NT2/D1 (cell line): ENCODE data around the gene CDH8.

Experiments
- DNase-seq: peaks from one replicate; pipeline ENCODE4 v3.0.0-alpha.2; 2011; ENCODE audit warnings: low read depth, low spot score
- H3K27me3 ChIP-seq: 2 replicates; pipeline ENCODE4 v1.6.0; 2011; ENCODE audit warnings: mild to moderate bottlenecking; ENCODE audit not compliant: insufficient read length, insufficient read depth
- H3K36me3 ChIP-seq: 2 replicates; pipeline ENCODE4 v1.6.1; 2011; ENCODE audit warnings: mild to moderate bottlenecking, low read length, mixed read lengths; ENCODE audit not compliant: insufficient read depth, insufficient read length
- H3K4me1 ChIP-seq: 2 replicates; pipeline ENCODE4 v1.5.1; 2011; ENCODE audit not compliant: insufficient read depth, insufficient read length
- H3K4me3 ChIP-seq: 2 replicates; pipeline ENCODE4 v1.5.1; 2011; ENCODE audit warnings: low read depth; ENCODE audit not compliant: insufficient read length
- H3K9ac ChIP-seq: 2 replicates; pipeline ENCODE4 v1.6.0; 2011; ENCODE audit warnings: low read depth; ENCODE audit not compliant: insufficient read length
- H3K9me3 ChIP-seq: 2 replicates; pipeline ENCODE4 v1.5.1; 2011; ENCODE audit warnings: mild to moderate bottlenecking, low read length; ENCODE audit not compliant: insufficient read depth
- SUZ12 ChIP-seq: IDR thresholded peaks from 2 replicates; pipeline ENCODE4 v1.6.1; 2011; ENCODE audit not compliant: insufficient read length, insufficient read depth; ENCODE audit errors: extremely low read depth
- YY1 ChIP-seq: IDR thresholded peaks from 2 replicates; pipeline ENCODE4 v1.6.1; 2011; ENCODE audit not compliant: insufficient read length, insufficient read depth
- ZNF274 ChIP-seq: IDR thresholded peaks from 2 replicates; pipeline ENCODE4 v1.6.1; 2011; ENCODE audit warnings: mild to moderate bottlenecking, low read depth, low read length

Gene CDH8

DNA sequence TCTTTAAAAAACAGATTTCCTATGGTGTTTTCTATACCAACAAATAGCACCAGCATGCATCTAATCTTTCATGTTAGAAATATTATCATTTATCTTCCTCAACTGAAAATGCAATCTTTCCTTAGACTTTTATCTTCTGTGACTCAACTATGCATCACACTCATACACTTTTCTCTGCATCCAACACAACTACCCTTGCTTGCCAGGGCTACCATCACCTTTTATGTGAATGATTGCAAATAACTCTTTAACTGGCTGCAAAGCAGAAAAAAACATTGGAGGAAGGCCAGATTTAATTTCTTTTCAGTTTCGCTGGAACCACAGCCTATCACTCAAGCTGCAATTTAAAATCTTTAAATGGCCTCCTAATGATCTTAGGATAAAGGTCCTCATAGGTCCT lies 212.9 kb downstream of the CDH8 start:
- Histone ChIP-seq H3K27me3 (no peaks in the 10 kb centered on the region), H3K9me3 (no peaks in the 10 kb centered on the region), H3K4me3 (no peak overlapping the region), H3K4me1 (no peaks in the 10 kb centered on the region), H3K36me3 (no peaks in the 10 kb centered on the region), H3K9ac (no peak overlapping the region)
- TF ChIP-seq YY1 (no peak), ZNF274 (no peak), SUZ12 (no peak)
- DNase-seq = no peak

DNA sequence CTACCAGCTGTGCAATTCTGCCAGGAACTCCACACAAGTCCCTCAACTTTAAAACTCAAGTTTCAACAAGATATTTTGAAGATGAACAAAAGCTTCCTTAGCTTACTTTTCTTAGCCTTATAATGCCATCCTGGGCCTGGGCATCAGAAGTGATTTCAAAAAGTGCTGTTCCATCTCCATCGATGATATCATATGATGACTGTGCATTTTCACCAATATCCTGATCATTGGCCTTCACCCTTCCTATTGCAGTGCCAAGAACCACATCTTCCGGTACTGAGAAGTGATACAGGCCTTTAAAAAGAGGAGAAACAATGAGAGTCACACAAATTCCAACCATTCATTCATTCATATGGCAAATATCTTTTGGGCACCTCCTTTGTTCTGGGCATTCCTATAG lies 215.4 kb downstream of the CDH8 start:
- Histone ChIP-seq H3K9me3 (no peaks in the 10 kb centered on the region), H3K4me1 (no peaks in the 10 kb centered on the region), H3K36me3 (no peaks in the 10 kb centered on the region), H3K4me3 (no peak overlapping the region), H3K9ac (no peak overlapping the region), H3K27me3 (no peaks in the 10 kb centered on the region)
- no peak for TF ChIP-seq ZNF274
- TF ChIP-seq YY1 = no peak
- TF ChIP-seq SUZ12 = no peak
- no peak for DNase-seq

DNA sequence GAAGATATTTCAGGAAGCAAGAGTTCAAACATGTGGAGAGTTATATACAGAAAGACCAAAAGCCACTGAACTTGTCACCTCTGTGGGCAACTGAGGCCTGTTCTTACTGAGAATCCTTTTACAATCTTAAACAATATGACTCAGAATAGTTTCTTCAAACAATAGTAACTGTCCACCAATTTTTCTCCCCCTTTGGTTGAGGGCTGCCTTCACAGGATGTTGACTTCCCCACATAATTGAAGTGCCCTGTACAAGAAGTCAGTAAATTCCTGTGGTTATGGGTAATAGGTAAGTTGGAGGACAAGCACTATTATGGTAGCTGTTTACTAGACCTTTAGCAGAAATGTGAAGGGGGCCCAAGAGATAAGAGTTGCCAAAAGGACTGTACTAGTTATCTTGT lies 215.8 kb downstream of the CDH8 start:
- TF ChIP-seq ZNF274 (no peak), YY1 (no peak), SUZ12 (no peak)
- Histone ChIP-seq H3K9ac (no peak overlapping the region), H3K36me3 (no peaks in the 10 kb centered on the region), H3K27me3 (no peaks in the 10 kb centered on the region), H3K4me3 (no peak overlapping the region), H3K9me3 (no peaks in the 10 kb centered on the region), H3K4me1 (no peaks in the 10 kb centered on the region)
- no peak for DNase-seq

DNA sequence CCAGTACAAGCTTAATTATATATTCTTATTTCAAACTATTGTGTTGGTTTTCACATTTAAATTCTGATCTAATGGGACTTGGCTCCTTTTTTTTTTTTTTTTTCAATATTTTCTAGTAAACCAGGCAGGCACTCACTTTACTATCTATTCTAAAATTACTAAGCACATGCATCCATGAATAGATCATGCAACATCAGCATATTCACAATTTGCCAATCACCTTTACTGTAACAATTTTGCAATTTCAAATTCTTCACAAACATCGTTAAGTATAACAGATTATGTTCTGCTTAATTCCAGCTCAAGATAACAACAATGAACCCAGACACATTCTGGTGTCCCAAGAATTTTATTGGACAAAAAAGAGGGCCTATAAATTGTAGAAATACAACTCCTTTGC lies 217.4 kb downstream of the CDH8 start:
- Histone ChIP-seq H3K4me1 (no peaks in the 10 kb centered on the region), H3K9ac (no peak overlapping the region), H3K27me3 (no peaks in the 10 kb centered on the region), H3K36me3 (no peaks in the 10 kb centered on the region), H3K4me3 (no peak overlapping the region), H3K9me3 (no peaks in the 10 kb centered on the region)
- no peak for TF ChIP-seq ZNF274
- TF ChIP-seq YY1 = no peak
- TF ChIP-seq SUZ12 = no peak
- DNase-seq = no peak

DNA sequence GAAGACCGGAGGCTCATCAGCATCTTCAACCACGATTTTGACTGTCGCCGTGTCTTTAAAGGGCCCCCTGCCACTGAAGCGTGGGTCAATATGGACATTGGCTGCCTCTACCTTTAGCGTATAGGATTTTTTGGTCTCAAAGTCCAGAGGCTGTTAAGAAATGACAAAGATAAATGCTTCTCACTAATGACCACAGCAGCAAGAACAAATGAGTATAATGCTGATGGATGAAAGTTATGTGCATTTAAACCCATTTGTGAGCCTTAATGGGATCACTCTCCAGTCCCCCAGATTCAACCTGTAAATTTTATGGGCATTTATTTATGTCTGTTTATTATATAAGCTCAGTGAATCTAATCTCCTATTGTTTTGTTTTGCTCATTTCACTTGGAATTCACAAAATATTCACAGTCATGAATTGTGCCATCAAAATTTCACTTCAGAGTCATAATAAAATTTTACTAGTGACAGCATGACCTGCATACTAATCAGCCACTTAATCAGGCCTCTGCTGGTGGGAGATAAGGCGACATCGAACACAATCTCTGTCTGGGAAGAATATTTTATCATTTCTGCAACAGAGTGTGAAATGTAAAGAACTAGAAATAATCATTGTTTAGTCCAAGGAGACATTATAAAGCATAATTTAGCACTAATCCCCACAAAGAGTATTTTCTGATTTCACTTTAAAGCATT lies 218.5 kb downstream of the CDH8 start:
- TF ChIP-seq YY1 (no peak), ZNF274 (no peak), SUZ12 (no peak)
- H3K27me3 ChIP-seq = no peaks in the 10 kb centered on the region
- H3K4me3 ChIP-seq = no peak overlapping the region
- H3K4me1 ChIP-seq = no peaks in the 10 kb centered on the region
- no peak for DNase-seq
- H3K9ac ChIP-seq = no peak overlapping the region
- H3K9me3 ChIP-seq = no peaks in the 10 kb centered on the region
- H3K36me3 ChIP-seq = no peaks in the 10 kb centered on the region

DNA sequence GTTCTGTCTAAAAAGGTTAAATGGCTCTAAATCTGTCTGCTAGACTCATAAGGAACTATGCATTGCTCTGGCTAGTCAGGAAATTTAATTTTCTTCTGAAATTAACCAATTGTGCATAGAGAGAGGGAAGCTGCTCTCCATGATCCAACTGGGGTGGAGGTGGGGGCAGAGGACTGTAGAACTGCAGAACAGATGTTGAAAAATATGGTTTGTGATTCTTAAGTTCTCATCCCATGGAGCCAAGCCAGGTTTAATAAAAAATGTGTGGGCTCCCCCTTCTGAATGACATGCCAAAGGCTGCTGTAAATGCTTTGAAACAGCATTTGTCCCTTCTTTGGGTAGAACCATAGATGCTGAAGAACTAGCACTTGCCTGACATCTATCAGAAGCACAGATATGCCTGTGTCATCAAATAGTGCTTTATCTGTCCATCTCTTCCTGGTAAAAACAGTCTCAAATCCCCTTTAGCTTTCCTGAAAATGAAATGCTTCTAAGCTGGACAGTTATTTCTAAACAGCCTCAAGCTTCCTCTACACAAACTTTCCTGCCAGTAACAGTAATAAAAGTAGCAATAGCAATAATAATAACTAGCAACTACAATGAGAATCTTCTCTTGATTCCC lies 221.4 kb downstream of the CDH8 start:
- Histone ChIP-seq H3K4me1 (no peaks in the 10 kb centered on the region), H3K9me3 (no peaks in the 10 kb centered on the region), H3K9ac (no peak overlapping the region), H3K27me3 (no peaks in the 10 kb centered on the region), H3K36me3 (no peaks in the 10 kb centered on the region), H3K4me3 (no peak overlapping the region)
- no peak for DNase-seq
- TF ChIP-seq ZNF274 (no peak), YY1 (no peak), SUZ12 (no peak)

DNA sequence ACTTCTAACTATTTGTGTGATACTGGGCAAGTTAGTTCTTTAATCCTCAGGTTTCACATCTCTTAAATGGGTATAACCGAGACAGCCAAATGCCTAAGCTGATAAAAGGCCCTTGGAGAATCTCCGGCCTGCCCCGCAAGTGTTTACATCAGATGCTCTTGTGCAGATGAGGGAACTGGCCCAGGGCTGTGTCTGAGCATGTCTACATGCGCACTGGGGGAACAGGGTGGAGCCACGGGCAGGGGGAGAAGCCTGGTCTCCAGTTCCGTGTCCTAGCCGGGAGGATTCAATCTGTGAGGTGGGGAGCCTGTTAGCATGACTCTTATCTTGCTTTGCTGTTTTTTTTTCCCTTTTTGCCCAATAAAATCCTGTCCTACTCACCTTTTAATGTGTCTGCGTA lies 222.9 kb downstream of the CDH8 start:
- TF ChIP-seq ZNF274 (no peak), SUZ12 (no peak), YY1 (no peak)
- no peak overlapping the region for H3K9ac ChIP-seq
- no peaks in the 10 kb centered on the region for H3K4me1 ChIP-seq
- no peaks in the 10 kb centered on the region for H3K9me3 ChIP-seq
- no peaks in the 10 kb centered on the region for H3K36me3 ChIP-seq
- no peaks in the 10 kb centered on the region for H3K27me3 ChIP-seq
- DNase-seq = no peak
- H3K4me3 ChIP-seq = no peak overlapping the region
